Parathyroid adenoma (tissue), 2 donors: ENCODE measurements around the gene SIPA1L3.
A peak's percentile ranks its signal among the peaks of the same experiment; 100 is the strongest.

Source experiments
- H2AFZ ChIP-seq: fragments of 300-600 bp; sonication (generic); one replicate; pipeline ENCODE4 v1.7.0; 2017; ENCODE audit warnings: antibody characterized with exemption, mild to moderate bottlenecking
- H3K27ac ChIP-seq: fragments of 300-600 bp; sonication (generic); one replicate; pipeline ENCODE4 v1.7.0; 2017
- H3K27me3 ChIP-seq: fragments of 300-600 bp; sonication (generic); one replicate; pipeline ENCODE4 v1.7.0; 2017; ENCODE audit warnings: low read length; ENCODE audit not compliant: control insufficient read depth, insufficient read depth
- H3K36me3 ChIP-seq: fragments of 300-600 bp; sonication (generic); one replicate; pipeline ENCODE4 v1.7.0; 2017; ENCODE audit warnings: low read length; ENCODE audit not compliant: control insufficient read depth, insufficient read depth
- H3K4me1 ChIP-seq: fragments of 300-600 bp; sonication (generic); one replicate; pipeline ENCODE4 v1.7.0; 2017; ENCODE audit warnings: control low read depth
- H3K4me2 ChIP-seq: fragments of 300-600 bp; sonication (generic); one replicate; pipeline ENCODE4 v1.7.0; 2017; ENCODE audit warnings: low read length
- H3K4me3 ChIP-seq: fragments of 300-600 bp; sonication (generic); one replicate; pipeline ENCODE4 v1.7.0; 2017; ENCODE audit warnings: low read depth, low read length
- H3K79me2 ChIP-seq: fragments of 300-600 bp; sonication (generic); one replicate; pipeline ENCODE4 v1.7.0; 2017; ENCODE audit warnings: control low read depth
- H3K9ac ChIP-seq: fragments of 300-600 bp; sonication (generic); one replicate; pipeline ENCODE4 v1.7.0; 2017; ENCODE audit warnings: mild to moderate bottlenecking
- H3K9me3 ChIP-seq: fragments of 300-600 bp; sonication (generic); one replicate; pipeline ENCODE4 v1.7.0; 2017; ENCODE audit warnings: low read length; ENCODE audit not compliant: control insufficient read depth
- CTCF ChIP-seq: fragments of 300-600 bp; sonication (generic); IDR thresholded peaks from one replicate; pipeline ENCODE4 v1.7.0; 2017; ENCODE audit warnings: antibody characterized with exemption, mild to moderate bottlenecking
- donor health status: primary hyperparathyroidism.

Gene SIPA1L3

GRCh38 chr19:38133319-38133718 is 226.3 kb downstream of the SIPA1L3 start:
- H3K9me3 ChIP-seq, result no peaks in the 10 kb centered on the region
- H3K27ac ChIP-seq, result no peak overlapping the region
- H2AFZ ChIP-seq, result no peak overlapping the region
- no peak overlapping the region for H3K9ac ChIP-seq
- no peak overlapping the region for H3K4me3 ChIP-seq
- no peaks in the 10 kb centered on the region for H3K4me1 ChIP-seq
- no peaks in the 10 kb centered on the region for H3K79me2 ChIP-seq
- H3K4me2 ChIP-seq, result no peak overlapping the region
- no peaks in the 10 kb centered on the region for H3K27me3 ChIP-seq
- TF ChIP-seq CTCF, result no peak
- H3K36me3 ChIP-seq, result no peaks in the 10 kb centered on the region

- H3K79me2 ChIP-seq, result no peaks in the 10 kb centered on the region
- no peak overlapping the region for H3K4me3 ChIP-seq
- peak; percentile 29 for TF ChIP-seq CTCF
- H3K36me3 ChIP-seq, result no peaks in the 10 kb centered on the region
- H3K9ac ChIP-seq, result no peak overlapping the region
- H3K27ac ChIP-seq, result no peak overlapping the region
- H3K9me3 ChIP-seq, result no peaks in the 10 kb centered on the region
- H3K4me1 ChIP-seq, result no peaks in the 10 kb centered on the region
- no peaks in the 10 kb centered on the region for H3K27me3 ChIP-seq
- H3K4me2 ChIP-seq, result no peak overlapping the region
- no peak overlapping the region for H2AFZ ChIP-seq
Observed at GRCh38 chr19:38134540-38135149, 227.6 kb downstream of the SIPA1L3 start.

- no peak for TF ChIP-seq CTCF
- H3K79me2 ChIP-seq, result no peaks in the 10 kb centered on the region
- H3K9ac ChIP-seq, result no peak overlapping the region
- H3K9me3 ChIP-seq, result no peaks in the 10 kb centered on the region
- H3K27ac ChIP-seq, result no peak overlapping the region
- no peak overlapping the region for H3K4me2 ChIP-seq
- no peak overlapping the region for H2AFZ ChIP-seq
- no peak overlapping the region for H3K4me3 ChIP-seq
- no peaks in the 10 kb centered on the region for H3K4me1 ChIP-seq
- H3K27me3 ChIP-seq, result no peaks in the 10 kb centered on the region
- H3K36me3 ChIP-seq, result no peaks in the 10 kb centered on the region
Observed at GRCh38 chr19:38135150-38135998, 228.4 kb downstream of the SIPA1L3 start.

- Histone ChIP-seq H3K79me2 (no peaks in the 10 kb centered on the region), H3K36me3 (no peaks in the 10 kb centered on the region), H3K4me1 (no peaks in the 10 kb centered on the region), H3K4me3 (no peak overlapping the region), H3K4me2 (no peak overlapping the region), H3K9me3 (no peaks in the 10 kb centered on the region), H2AFZ (no peak overlapping the region), H3K27ac (no peak overlapping the region), H3K9ac (no peak overlapping the region), H3K27me3 (no peaks in the 10 kb centered on the region)
- no peak for TF ChIP-seq CTCF
Observed at GRCh38 chr19:38139122-38139521, 232.1 kb downstream of the SIPA1L3 start.
